Right lobe of liver (tissue), 4 donors: ENCODE results near the gene CYP27C1.

Experiments used
- POLR2A ChIP-seq: fragments of 450-650 bp; IDR thresholded peaks from one replicate; pipeline ENCODE4 v1.6.1; 2017; ENCODE audit warnings: antibody characterized with exemption, mild to moderate bottlenecking
- TF ChIP-seq, protein P1 (sequence below), 4 donors: fragments of 200-600 bp in 3 of 4; fragments of 450-650 bp in 1 of 4; IDR thresholded peaks; one replicate each; pipeline versions ENCODE4 v1.5.1 to v1.8.0; 2016 to 2022; ENCODE audit warnings: antibody characterized with exemption in 4 of 4, mild to moderate bottlenecking in 2 of 4
- donor health status: DM: no; HTN: no; CAD: no.
- donor health status: DM: no; HTN: no; CAD: no.
- donor health status: DM: no; HTN: yes; CAD: no.

DNA sequence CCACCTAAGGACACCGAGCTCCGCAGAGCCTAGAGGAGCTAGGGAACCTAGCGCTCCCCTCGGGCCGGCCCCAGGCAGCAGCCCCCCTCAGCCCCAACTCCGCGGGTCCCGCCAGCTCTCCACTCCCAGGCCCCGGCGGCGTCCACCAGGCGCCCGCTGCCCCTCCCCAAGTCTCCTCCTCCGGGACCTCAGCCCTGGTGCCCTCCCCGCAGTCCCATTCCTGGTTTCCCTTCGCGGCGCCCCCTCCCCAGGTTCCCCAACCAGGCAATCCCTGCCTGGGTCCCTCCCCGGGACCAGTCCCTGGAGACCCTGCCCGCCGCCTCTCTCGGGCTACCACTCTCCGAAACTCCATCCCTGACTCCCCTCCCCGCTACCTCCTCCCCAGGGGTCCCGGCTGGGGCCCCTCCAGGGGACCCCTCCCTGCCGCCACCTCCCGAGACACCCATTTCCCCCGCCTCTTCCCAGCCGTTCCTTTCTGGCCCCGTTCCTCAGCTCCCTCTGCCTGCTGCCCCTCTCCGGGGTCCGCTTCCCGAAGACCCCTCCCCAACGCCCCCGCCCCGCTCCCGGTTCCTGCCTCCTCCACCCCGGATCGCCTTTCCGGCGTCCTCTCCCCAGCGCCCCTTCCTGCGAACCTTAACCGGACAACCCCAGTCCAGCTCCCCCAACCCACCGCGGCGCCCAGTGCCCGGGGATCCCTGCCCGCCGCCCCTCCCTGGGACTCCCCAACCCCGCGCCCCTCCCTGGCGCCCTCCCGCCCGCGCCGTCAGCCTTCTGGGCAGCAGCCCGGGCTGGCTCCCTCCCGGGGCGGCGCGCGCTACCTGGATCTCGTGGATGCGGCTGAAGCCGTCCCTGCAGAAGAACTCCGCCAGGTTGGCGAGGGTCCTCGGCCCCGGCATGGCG is 678 bp downstream of the CYP27C1 start:
- TF ChIP-seq, protein P1, sequence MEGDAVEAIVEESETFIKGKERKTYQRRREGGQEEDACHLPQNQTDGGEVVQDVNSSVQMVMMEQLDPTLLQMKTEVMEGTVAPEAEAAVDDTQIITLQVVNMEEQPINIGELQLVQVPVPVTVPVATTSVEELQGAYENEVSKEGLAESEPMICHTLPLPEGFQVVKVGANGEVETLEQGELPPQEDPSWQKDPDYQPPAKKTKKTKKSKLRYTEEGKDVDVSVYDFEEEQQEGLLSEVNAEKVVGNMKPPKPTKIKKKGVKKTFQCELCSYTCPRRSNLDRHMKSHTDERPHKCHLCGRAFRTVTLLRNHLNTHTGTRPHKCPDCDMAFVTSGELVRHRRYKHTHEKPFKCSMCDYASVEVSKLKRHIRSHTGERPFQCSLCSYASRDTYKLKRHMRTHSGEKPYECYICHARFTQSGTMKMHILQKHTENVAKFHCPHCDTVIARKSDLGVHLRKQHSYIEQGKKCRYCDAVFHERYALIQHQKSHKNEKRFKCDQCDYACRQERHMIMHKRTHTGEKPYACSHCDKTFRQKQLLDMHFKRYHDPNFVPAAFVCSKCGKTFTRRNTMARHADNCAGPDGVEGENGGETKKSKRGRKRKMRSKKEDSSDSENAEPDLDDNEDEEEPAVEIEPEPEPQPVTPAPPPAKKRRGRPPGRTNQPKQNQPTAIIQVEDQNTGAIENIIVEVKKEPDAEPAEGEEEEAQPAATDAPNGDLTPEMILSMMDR (IDR thresholded peaks at IDR 0.05): no peak
- no peak for TF ChIP-seq POLR2A
